ENCODE data around the gene FITM1. TPM values are rescaled to one million over a fixed set of nuclear protein-coding genes. Genes with fewer than 3 reads are reported as not detected.
A peak's percentile ranks its signal among the peaks of the same experiment; 100 is the strongest.

Gene FITM1
- total RNA-seq, 1 experiment from 2014 or later: 0.72 TPM

DNA sequence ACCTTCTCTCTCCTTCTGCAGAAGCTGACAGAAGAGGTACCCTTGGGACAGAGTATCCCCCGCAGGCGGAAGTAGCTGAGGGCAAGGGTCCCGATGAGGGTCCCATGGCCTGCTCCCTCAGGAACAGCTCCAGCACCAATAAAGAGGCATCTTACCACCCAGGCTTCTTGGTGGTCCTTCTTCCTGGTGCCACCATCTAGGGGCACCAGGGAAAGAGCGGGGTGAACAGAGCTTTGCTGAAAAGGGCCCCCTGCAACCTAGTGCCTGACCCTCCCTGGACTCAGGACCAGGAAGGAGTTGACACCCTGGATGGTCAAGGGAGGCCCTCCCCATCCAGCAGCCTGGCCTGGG lies 30.0 kb downstream of the FITM1 start:
- Mint-ChIP-seq H3K9me3 (no peaks in the 10 kb centered on the region), H3K27ac (peak overlapping the region in 1 of 3 experiments; percentile 79; a peak in 1 of 7 replicates), H3K4me1 (peaks cover 11 to 13% of the 10 kb centered on the region in 2 experiments), H3K27me3 (ENCODE audit: low read depth) (no peaks in the 10 kb centered on the region; the same call in 1 of the 2 replicates), H3K4me3 (no peak overlapping the region), H3K36me3 (ENCODE audit: insufficient read depth in 1 of 3, low read depth in 3 of 3) (peaks cover 27 to 64% (median 61%) of the 10 kb centered on the region in 3 experiments)
- no peak overlapping the region for H2BK20ac ChIP-seq (ENCODE audit: low read depth, low read length, poor library complexity, severe bottlenecking)
- H4K20me1 ChIP-seq (ENCODE audit: control insufficient read depth, insufficient read depth, insufficient read length): no peaks in the 10 kb centered on the region
- no peak for DNase-seq
- no peak overlapping the region for H2AK5ac ChIP-seq (ENCODE audit: insufficient read length, low read length)
- H4K91ac ChIP-seq (ENCODE audit: insufficient read length, low read depth, low read length): no peak overlapping the region
- no peak overlapping the region for H2BK12ac ChIP-seq (ENCODE audit: insufficient read length, low read depth, low read length)
- H3K79me2 ChIP-seq (ENCODE audit: insufficient read depth, low read length): no peaks in the 10 kb centered on the region
- no peak overlapping the region for H2BK5ac ChIP-seq (ENCODE audit: insufficient read length, low read length)
- no peak overlapping the region for H3K4ac ChIP-seq (ENCODE audit: low read depth, low read length)
- no peak overlapping the region for H3K27ac ChIP-seq (ENCODE audit: insufficient read length, low read depth, low read length)
- H3K18ac ChIP-seq (ENCODE audit: insufficient read length, low read depth, low read length): no peak overlapping the region
- H3K4me1 ChIP-seq (ENCODE audit: insufficient read depth, low read length): no peaks in the 10 kb centered on the region
- H2BK15ac ChIP-seq (ENCODE audit: low read depth, low read length): no peak overlapping the region
- no peaks in the 10 kb centered on the region for H3K27me3 ChIP-seq (ENCODE audit: insufficient read depth, low read length)
- no peak overlapping the region for H3K14ac ChIP-seq (ENCODE audit: insufficient read depth, low read length)
- no peaks in the 10 kb centered on the region for H3K9me3 ChIP-seq (ENCODE audit: control insufficient read depth, low read depth, low read length)
- H3K23me2 ChIP-seq (ENCODE audit: insufficient read length, low read depth, low read length, poor library complexity, severe bottlenecking): no peaks in the 10 kb centered on the region
- no peaks in the 10 kb centered on the region for H3K79me1 ChIP-seq (ENCODE audit: insufficient read depth, low read depth, low read length, poor library complexity, severe bottlenecking)
- TF ChIP-seq, protein P1, sequence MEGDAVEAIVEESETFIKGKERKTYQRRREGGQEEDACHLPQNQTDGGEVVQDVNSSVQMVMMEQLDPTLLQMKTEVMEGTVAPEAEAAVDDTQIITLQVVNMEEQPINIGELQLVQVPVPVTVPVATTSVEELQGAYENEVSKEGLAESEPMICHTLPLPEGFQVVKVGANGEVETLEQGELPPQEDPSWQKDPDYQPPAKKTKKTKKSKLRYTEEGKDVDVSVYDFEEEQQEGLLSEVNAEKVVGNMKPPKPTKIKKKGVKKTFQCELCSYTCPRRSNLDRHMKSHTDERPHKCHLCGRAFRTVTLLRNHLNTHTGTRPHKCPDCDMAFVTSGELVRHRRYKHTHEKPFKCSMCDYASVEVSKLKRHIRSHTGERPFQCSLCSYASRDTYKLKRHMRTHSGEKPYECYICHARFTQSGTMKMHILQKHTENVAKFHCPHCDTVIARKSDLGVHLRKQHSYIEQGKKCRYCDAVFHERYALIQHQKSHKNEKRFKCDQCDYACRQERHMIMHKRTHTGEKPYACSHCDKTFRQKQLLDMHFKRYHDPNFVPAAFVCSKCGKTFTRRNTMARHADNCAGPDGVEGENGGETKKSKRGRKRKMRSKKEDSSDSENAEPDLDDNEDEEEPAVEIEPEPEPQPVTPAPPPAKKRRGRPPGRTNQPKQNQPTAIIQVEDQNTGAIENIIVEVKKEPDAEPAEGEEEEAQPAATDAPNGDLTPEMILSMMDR (conservative IDR thresholded peaks at IDR 0.05): no peak
- no peak overlapping the region for H4K8ac ChIP-seq (replicated peaks; ENCODE audit: insufficient read length, low read depth, low read length)
- H3K23ac ChIP-seq (ENCODE audit: insufficient read length, low read depth, low read length): no peak overlapping the region
- H2BK120ac ChIP-seq (ENCODE audit: low read depth, low read length, poor library complexity, severe bottlenecking): no peak overlapping the region
- H3K9ac ChIP-seq (ENCODE audit: extremely low read depth, insufficient read length, low read length): no peak overlapping the region
- WGBS (ENCODE audit: extremely low coverage, insufficient read length, low lambda C conversion rate): no CpG with 5 or more reads among the region's 4 CpGs
- H3T11ph ChIP-seq (ENCODE audit: low read length): no peak overlapping the region
- H2AFZ ChIP-seq (ENCODE audit: low read length): no peak overlapping the region
- H3K56ac ChIP-seq (ENCODE audit: insufficient read length, low read depth, low read length): no peak overlapping the region
- no peak overlapping the region for H3K4me2 ChIP-seq (ENCODE audit: insufficient read depth, insufficient read length, low read length)
- no peak overlapping the region for H4K5ac ChIP-seq (ENCODE audit: insufficient read length, low read depth, low read length)

Data from H9 (cell line).